Measurements from ENCODE around the gene PAMR1. TPM values are rescaled to one million over a fixed set of nuclear protein-coding genes. Genes with fewer than 3 reads are reported as not detected.

PAMR1 gene
- total RNA-seq, 2 experiments from 2014 or later = not detected

DNA sequence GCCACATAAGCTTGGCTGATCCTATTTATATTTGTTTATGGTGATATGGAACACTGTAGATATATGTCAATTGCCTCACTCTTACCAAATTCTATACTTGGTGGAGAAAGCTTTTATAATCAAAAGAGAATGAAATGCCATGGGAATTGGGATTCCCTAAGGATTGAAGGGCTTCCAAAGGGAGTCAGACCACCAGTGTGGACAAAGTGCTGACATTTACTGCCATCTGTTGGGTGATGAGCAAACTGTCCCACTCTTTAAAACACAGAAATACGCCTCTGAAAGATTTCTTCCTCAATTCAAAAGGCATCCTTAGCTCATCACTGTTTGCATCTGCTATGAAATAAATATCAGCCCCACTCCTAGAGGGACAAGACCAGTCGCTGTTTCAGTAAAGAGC, 113.1 kb downstream of the PAMR1 start:
- H3K27me3 Mint-ChIP-seq = peaks cover 52% of the 10 kb centered on the region
- POLR2A ChIA-PET = no interaction called here

DNA sequence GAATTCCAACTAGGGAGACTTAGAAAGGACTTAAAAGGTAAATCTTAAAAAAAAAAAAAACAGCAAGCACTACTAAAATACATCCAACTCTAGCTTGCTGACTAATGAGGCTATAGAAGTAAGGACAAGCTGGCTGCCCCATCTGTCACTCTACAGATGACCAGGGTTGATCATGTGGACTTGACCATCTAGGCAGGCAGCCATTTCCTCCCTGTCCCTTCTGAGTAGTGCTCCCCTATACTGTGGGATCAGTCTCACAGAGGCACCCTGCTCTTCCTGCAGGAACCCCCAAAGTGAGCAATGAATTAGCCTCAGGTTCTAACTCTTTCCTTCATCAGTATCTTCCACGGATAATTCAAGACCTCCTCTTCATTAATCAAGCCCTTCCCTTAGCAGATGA, 118.4 kb downstream of the PAMR1 start:
- H3K27me3 Mint-ChIP-seq = peaks cover 22% of the 10 kb centered on the region
- POLR2A ChIA-PET = no interaction called here
- H3K36me3 Mint-ChIP-seq = no peaks in the 10 kb centered on the region
- DNase-seq (no peak), ATAC-seq (ENCODE audit: low read depth) (no peak)
- no peaks in the 10 kb centered on the region for H3K9me3 Mint-ChIP-seq
- no peak overlapping the region for H3K27ac Mint-ChIP-seq
- peaks cover 2% of the 10 kb centered on the region for H3K4me1 Mint-ChIP-seq
- H3K4me3 Mint-ChIP-seq = no peak overlapping the region

More for the DNA sequence above, 113.1 kb downstream of the PAMR1 start:
- no peak for ATAC-seq (ENCODE audit: low read depth)
- Mint-ChIP-seq H3K27ac (no peak overlapping the region), H3K9me3 (no peaks in the 10 kb centered on the region), H3K4me3 (no peak overlapping the region), H3K36me3 (no peaks in the 10 kb centered on the region), H3K4me1 (no peaks in the 10 kb centered on the region)
- DNase-seq = no peak

DNA sequence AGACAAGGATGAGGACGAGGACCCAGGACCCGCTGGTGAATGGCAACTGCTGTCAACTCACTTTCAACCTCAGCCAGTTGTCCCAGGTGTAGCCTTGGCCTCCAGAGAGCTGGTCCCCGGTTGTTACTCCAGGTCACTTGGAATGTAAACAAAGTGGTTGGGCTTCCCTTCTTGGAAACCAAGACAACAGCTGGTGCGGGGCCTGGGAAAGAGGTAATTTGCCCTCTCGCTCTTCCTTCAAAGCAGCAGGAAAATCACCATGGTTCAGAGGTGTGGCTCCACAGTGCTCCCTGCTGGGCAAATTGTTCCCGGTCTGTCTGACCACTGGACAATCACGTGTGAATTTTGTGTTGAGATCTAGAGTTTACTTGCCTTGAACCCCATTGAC, 121.0 kb downstream of the PAMR1 start:
- no peaks in the 10 kb centered on the region for H3K9me3 Mint-ChIP-seq
- no peak for ATAC-seq (ENCODE audit: low read depth)
- POLR2A ChIA-PET = no interaction called here
- DNase-seq = no peak
- peaks cover 2% of the 10 kb centered on the region for H3K4me1 Mint-ChIP-seq
- H3K36me3 Mint-ChIP-seq = no peaks in the 10 kb centered on the region
- H3K27me3 Mint-ChIP-seq = peaks cover 17% of the 10 kb centered on the region
- no peak overlapping the region for H3K27ac Mint-ChIP-seq
- no peak overlapping the region for H3K4me3 Mint-ChIP-seq

DNA sequence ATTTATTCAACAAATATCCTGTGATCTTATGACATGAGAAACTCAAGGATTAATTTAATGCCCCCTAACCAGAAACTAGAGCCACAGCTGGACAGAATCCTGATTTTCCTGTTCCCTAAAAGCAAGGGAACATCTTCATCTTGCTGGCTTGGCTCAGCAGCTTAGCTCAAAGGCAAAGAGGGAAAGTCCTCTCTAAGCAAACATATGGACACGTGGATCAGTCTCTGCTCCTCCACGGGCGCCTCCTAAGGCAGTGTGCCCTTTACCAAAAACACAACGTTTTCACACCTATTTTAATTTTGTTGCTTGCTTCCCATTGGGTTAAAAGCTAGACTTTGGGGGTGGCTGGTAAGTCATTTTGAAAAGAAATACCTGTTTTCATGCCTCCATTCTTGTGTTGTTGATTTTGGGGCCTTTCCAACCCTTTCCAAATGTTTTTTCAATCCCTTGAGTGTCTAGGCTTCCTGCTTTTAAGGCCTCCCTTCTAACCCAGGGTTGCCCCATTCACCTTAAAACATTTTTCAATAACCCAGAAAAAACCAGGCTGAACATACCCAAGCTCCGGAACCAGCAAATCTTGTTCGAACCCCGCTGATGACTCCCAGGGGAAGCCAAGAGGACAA, 121.5 kb downstream of the PAMR1 start:
- H3K9me3 Mint-ChIP-seq = no peaks in the 10 kb centered on the region
- POLR2A ChIA-PET = no interaction called here
- H3K27me3 Mint-ChIP-seq = peaks cover 17% of the 10 kb centered on the region
- H3K4me1 Mint-ChIP-seq = peaks cover 2% of the 10 kb centered on the region
- H3K36me3 Mint-ChIP-seq = no peaks in the 10 kb centered on the region
- no peak overlapping the region for H3K4me3 Mint-ChIP-seq
- no peak for ATAC-seq (ENCODE audit: low read depth)
- no peak overlapping the region for H3K27ac Mint-ChIP-seq
- DNase-seq = no peak

DNA sequence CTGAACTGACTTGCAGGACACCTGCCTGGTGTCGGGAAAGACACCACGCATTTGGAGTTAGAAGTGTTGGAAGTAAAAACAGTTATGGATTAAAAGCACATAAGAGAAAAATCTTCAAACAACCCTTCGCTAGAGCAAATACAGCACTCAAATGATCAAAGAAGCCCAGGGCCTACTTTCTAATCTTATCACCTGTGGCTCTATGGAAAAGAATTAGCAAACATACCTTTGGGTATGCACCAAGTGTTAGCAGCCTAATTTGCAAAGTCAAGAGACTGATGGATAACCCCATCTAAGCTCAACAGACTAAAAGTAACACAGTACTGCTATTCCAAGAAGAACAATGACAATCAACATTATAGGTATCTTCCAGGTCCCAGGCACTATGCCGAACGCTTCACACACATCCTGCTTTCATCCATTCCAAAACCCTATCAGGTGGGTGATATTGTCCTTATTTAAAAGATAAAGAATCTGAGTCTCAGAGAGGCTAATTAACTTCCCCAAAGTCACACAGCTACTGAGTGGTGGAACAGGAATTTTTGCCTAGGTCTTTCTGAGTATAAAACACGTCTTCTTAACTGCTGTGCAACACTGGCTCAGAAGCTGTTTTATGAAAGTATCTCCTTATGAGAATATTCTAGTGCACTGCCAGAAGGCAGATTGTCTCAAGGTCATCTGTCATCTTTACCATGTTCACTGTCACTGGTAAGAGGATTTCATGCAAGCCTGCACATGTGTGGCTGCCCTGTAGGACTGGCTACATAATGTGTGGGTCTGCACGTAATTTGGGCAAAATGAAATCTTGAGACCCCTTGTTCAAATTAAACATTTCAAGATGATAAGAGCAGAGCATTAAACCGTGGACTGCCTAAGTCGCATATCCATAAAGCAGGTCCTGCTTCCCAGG, 122.4 kb downstream of the PAMR1 start:
- peaks cover 2% of the 10 kb centered on the region for H3K4me1 Mint-ChIP-seq
- H3K4me3 Mint-ChIP-seq = no peak overlapping the region
- no peaks in the 10 kb centered on the region for H3K36me3 Mint-ChIP-seq

DNA sequence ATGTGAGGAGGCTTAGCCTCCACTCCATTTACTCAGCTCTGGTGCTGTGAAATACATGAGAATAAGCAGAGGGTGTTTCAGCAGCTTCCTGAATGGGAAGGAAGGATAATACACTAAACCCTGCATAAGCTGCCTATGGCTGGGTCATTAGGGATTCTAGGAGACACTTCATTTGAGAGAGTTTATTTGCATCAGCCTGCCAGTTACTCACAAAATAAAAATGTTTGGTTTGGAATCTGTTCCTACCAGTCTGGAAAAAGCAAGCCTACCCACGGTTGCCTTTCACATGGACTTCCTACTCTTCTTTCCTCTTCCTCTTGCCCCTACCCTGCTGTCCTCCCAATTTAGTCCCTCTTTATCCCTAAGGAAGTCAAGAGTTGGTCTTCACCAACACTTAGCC, 126.5 kb downstream of the PAMR1 start:
- Mint-ChIP-seq H3K27me3 (peaks cover 10% of the 10 kb centered on the region), H3K36me3 (no peaks in the 10 kb centered on the region), H3K4me1 (peaks cover 2% of the 10 kb centered on the region), H3K4me3 (no peak overlapping the region), H3K27ac (no peak overlapping the region), H3K9me3 (no peaks in the 10 kb centered on the region)
- POLR2A ChIA-PET = no interaction called here
- DNase-seq = no peak
- no peak for ATAC-seq (ENCODE audit: low read depth)

More for the DNA sequence above, 122.4 kb downstream of the PAMR1 start:
- H3K27ac Mint-ChIP-seq = no peak overlapping the region
- ATAC-seq (ENCODE audit: low read depth) = no peak
- POLR2A ChIA-PET = no interaction called here
- no peak for DNase-seq
- peaks cover 17% of the 10 kb centered on the region for H3K27me3 Mint-ChIP-seq
- H3K9me3 Mint-ChIP-seq = no peaks in the 10 kb centered on the region

DNA sequence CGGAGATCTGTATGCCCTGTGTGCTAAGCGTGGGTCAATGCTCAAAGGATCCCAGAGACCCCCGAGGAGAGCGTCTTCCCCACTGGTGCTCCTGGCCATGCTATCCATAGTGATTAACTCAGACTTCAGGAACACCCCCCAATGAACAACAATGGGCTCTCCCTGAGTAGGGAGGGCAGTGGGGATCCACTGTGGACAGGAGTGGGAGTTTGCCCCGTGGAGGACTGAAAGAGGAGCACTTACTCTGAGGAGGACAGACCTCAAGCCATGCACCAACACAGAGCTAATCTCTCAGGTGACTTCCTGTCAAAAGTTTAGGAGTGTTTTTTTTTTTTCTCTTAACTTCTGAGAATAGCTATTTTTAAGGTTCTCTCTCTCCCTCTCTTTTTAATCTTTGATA, 130.5 kb downstream of the PAMR1 start:
- H3K36me3 Mint-ChIP-seq = no peaks in the 10 kb centered on the region
- DNase-seq (no peak), ATAC-seq (ENCODE audit: low read depth) (no peak)
- peaks cover 14% of the 10 kb centered on the region for H3K4me1 Mint-ChIP-seq
- H3K27ac Mint-ChIP-seq = no peak overlapping the region
- POLR2A ChIA-PET = interaction anchor here (0.7 kb wide), 1 partner anchor 13 kb away, joined by 4 read pairs; no protein-coding TSS in a partner anchor
- peaks cover 3% of the 10 kb centered on the region for H3K27me3 Mint-ChIP-seq
- no peak overlapping the region for H3K4me3 Mint-ChIP-seq
- H3K9me3 Mint-ChIP-seq = no peaks in the 10 kb centered on the region

DNA sequence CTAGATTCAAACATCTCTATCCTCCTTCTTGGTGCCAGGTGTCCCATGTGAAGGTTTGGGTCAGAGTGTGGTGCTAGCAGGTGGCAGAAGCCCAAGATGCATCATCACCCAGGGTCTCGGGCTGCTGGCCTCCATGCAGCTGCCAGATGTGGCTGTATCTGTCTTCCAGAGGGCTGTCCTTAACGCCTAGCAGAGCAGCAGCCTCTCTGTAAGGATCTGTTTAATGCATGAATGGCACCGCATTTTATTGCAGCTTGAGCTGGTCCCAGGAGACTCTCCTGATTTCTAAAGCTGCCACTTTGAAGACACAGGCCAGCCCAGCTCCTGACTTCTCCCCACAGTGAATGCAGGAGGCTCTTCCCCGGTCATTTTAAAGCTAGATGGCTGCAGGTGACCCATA, 132.3 kb downstream of the PAMR1 start:
- Mint-ChIP-seq H3K4me1 (peaks cover 14% of the 10 kb centered on the region), H3K36me3 (no peaks in the 10 kb centered on the region), H3K27me3 (peaks cover 3% of the 10 kb centered on the region), H3K9me3 (no peaks in the 10 kb centered on the region), H3K27ac (no peak overlapping the region), H3K4me3 (no peak overlapping the region)
- ATAC-seq (ENCODE audit: low read depth) (no peak), DNase-seq (no peak)
- POLR2A ChIA-PET = no interaction called here

DNA sequence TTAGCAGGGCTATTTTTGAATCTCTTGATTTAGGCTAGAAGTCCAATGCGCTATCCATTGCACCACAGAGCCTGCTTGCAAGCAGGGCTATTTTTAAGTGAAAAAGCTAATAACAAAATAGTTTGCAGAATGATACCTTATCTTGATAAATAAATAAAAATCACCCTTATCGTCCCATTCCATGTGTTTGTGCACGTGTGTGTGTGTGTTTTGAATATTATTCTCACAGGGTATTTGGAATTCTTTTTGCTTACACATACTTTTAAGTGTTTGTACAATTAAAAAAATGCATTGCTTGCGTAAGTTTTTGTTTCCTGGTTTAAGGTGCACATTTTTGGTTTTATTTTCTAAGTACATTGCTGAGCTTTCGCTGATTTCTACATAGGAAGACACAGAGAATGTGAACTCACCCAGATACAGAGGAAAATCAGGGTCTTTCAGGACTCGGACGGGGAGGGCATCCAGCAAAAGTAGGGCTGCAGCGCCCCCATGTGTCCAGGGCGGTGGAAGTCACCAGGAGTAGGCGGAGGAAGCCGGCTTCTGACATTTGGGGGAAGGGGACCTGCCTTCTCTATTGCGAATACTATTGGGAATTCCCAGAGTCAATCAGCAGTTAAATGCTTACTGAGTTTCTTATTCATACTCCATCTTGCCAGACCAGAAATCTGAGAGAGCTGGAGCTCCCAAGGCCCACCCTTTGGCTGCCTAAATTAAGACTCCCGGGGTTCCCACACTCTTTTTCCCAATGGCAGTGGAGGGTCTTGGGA, 133.3 kb downstream of the PAMR1 start:
- H3K9me3 Mint-ChIP-seq = no peaks in the 10 kb centered on the region
- peak overlapping the region; percentile 37 for H3K4me3 Mint-ChIP-seq
- H3K27me3 Mint-ChIP-seq = peaks cover 3% of the 10 kb centered on the region
- DNase-seq (peak; percentile 89), ATAC-seq (ENCODE audit: low read depth) (peak; percentile 71)
- peaks cover 14% of the 10 kb centered on the region for H3K4me1 Mint-ChIP-seq
- no peaks in the 10 kb centered on the region for H3K36me3 Mint-ChIP-seq
- POLR2A ChIA-PET = interaction anchor here (1.0 kb wide), 1 partner anchor 82 kb away, joined by 3 read pairs; no protein-coding TSS in a partner anchor
- no peak overlapping the region for H3K27ac Mint-ChIP-seq

DNA sequence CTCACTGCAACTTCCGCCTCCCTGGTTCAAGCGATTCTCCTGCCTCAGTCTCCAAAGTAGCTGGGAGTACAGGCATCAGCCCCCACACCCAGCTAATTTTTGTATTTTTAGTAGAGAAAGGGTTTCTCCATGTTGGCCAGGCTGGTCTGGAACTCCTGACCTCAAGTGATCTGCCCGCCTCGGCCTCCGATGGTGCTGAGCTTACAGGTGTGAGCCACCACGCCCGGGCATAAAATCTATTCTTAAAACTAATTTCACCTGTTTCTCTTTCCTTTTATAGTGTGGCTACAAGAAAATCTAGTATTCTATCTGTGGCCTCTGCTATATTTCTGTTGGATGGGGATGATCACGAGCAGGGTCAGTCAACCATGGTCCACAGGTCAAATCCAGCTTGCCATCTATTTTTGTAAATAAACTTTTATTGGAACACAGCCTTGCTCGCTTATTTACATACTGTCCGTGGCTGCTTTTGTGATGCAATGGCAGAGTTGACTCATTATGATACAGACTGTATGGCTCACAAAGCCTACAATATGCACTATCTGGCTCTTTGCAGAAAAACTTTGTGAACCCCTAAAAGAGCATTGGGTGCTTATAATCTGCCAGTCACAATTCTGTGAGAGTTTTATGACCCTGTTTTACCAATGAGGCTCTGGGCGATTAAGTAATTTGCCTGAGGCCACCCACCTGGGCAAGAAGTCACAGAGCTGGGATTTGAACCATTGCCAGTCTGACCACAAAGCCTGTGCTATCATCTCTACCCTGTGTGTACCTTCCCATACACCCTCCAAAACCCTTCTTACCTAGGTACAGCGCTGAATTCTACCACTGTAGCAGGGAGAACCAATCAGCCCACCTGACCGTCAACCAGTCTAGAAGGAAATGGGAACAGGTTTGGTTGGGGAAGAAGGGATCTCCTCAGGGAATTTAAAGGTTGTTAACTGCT, 134.4 kb downstream of the PAMR1 start:
- POLR2A ChIA-PET = interaction anchor here (1.0 kb wide), 2 partner anchors 60 to 81 kb away, joined by 3 read pairs; no protein-coding TSS in a partner anchor
- Mint-ChIP-seq H3K36me3 (no peaks in the 10 kb centered on the region), H3K4me1 (peaks cover 14% of the 10 kb centered on the region), H3K27me3 (peaks cover 5% of the 10 kb centered on the region), H3K27ac (no peak overlapping the region), H3K4me3 (no peak overlapping the region), H3K9me3 (no peaks in the 10 kb centered on the region)
- DNase-seq (no peak), ATAC-seq (ENCODE audit: low read depth) (peak; percentile 58)

DNA sequence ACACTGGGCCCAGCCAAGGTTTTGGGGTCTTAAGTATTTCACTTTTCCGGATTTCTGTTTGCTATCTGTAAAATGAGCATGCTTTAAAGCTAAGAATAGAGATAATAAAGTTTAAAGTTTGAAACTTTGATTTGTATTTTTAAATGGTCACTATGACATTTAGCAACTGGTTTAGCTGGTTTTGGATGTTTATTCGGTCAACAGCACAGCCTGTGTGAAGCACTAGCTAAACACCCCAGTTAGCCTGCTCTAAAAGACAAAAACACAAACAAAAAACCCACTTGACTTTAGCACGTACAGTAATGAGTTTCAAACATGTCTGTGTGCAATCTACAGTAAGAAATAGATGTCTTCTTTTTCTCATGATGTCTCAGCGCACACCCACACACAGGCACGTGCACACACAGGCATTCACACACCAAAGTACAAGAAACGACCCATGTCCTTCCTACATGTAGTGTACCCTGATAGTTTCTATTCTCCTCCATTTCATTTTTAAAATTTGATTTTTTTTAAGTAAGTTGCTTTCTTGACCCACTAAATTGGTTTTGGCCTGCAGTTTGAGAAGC, 135.4 kb downstream of the PAMR1 start:
- peaks cover 12% of the 10 kb centered on the region for H3K4me1 Mint-ChIP-seq
- POLR2A ChIA-PET = interaction anchor here (1.0 kb wide), 1 partner anchor 59 kb away, joined by 3 read pairs; no protein-coding TSS in a partner anchor
- H3K36me3 Mint-ChIP-seq = no peaks in the 10 kb centered on the region
- peaks cover 3% of the 10 kb centered on the region for H3K27me3 Mint-ChIP-seq
- DNase-seq = no peak
- no peak overlapping the region for H3K4me3 Mint-ChIP-seq
- no peaks in the 10 kb centered on the region for H3K9me3 Mint-ChIP-seq
- ATAC-seq (ENCODE audit: low read depth) = no peak
- no peak overlapping the region for H3K27ac Mint-ChIP-seq

DNA sequence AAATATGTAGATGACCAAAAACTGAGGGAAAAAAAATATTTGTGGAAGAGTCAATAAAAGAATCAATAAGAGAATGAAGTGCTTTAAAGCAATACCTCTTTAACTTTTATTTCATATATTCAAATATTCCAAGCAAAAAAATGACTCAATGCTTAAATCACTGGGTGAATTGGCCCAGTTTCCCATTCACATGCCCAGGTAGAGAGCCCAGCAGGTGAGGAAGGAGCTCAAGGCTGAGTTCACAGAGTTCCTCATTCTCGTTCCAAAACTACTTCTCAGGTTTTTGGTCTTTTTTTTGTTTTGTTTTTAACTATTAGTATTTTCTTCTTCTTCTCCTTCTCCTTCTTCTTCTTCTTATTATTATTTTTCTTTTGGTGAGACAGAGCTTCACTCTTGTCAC, 136.3 kb downstream of the PAMR1 start:
- Mint-ChIP-seq H3K9me3 (no peaks in the 10 kb centered on the region), H3K4me3 (no peak overlapping the region), H3K27me3 (peaks cover 3% of the 10 kb centered on the region), H3K27ac (no peak overlapping the region), H3K4me1 (peaks cover 12% of the 10 kb centered on the region), H3K36me3 (no peaks in the 10 kb centered on the region)
- DNase-seq (no peak), ATAC-seq (ENCODE audit: low read depth) (no peak)
- POLR2A ChIA-PET = no interaction called here

Measured in activated naive CD8-positive, alpha-beta T cell treated with anti-CD3 and anti-CD28 coated beads, Interleukin-2, amount 10 ng/mL, durations not matched to agents 7 days and 5 days (primary cell).